Right cardiac atrium (tissue), 5 donors: ENCODE data around the gene COL4A1. TPM values are rescaled to one million over a fixed set of nuclear protein-coding genes. Genes with fewer than 3 reads are reported as not detected.
A peak's percentile ranks its signal among the peaks of the same experiment; 100 is the strongest.

Experiments used
- ATAC-seq, 2 donors: fragments of 200-7000 bp; cut with Tn5 transposase; one replicate each; pipeline versions ENCODE4 v1.8.0 to v1.9.1; 2020; ENCODE audit warnings: moderate library complexity in 2 of 2, mild to moderate bottlenecking in 1 of 2
- DNase-seq, 3 donors: peaks; one replicate each; pipeline ENCODE4 v3.0.0-alpha.2; 2020
- H3K27ac ChIP-seq: one replicate; pipeline ENCODE4 v1.5.1; 2013; ENCODE audit warnings: mild to moderate bottlenecking, low read length, control low read depth, moderate library complexity
- H3K27me3 ChIP-seq: one replicate; pipeline ENCODE4 v1.6.1; 2013; ENCODE audit not compliant: control insufficient read depth, insufficient read depth
- H3K4me1 ChIP-seq: one replicate; pipeline ENCODE4 v1.6.1; 2013; ENCODE audit warnings: low read length; ENCODE audit not compliant: control insufficient read depth, insufficient read depth
- H3K4me3 ChIP-seq: one replicate; pipeline ENCODE4 v1.5.1; 2013; ENCODE audit warnings: low read length, control low read depth
- H3K9me3 ChIP-seq: one replicate; pipeline ENCODE4 v1.6.1; 2013; ENCODE audit warnings: low read length; ENCODE audit not compliant: control insufficient read depth
- WGBS: extraction: QIAGEN DNeasy Blood & Tissue Kit; methylation state at CpG from one replicate; pipeline ENCODE4 v1.1.7; 2013; 5-methylcytosine and 5-hydroxymethylcytosine counted together
- intact Hi-C, 4 donors: fragments of 100-400 bp; cut with DNase I; formaldehyde crosslinking; loops; one replicate each; pipeline versions ENCODE4 v1.11.0 to v1.14.0; 2022 to 2023
- polyA plus RNA-seq: library from polyadenylated mRNA; stranded (reverse); fragments of 200-250 nt; gene quantifications from one replicate; pipeline ENCODE4 v1.2.3, GENCODE V29; 2013
- total RNA-seq, 4 donors: library from RNA; stranded (reverse); fragmentation: NEBNext Ultra II Directional; extraction: Animal tissue kit (Norgen Biotek cat#: 25700); gene quantifications; one replicate each; pipeline ENCODE4 v1.2.1, GENCODE V29; 2021
- donor health status: healthy with polysubstance abuse.
- donor health status: DM: no; HTN: yes; CAD: no.
- donor health status: DM: no; HTN: no; CAD: no.
- donor health status: DM: no; HTN: yes; CAD: no; lungs with severe emphysema.
- donor health status: DM: yes; HTN: yes; CAD: no.

Gene COL4A1
- total and polyA plus RNA-seq, 5 donors = 69.8 to 267 (median 102) TPM

DNA sequence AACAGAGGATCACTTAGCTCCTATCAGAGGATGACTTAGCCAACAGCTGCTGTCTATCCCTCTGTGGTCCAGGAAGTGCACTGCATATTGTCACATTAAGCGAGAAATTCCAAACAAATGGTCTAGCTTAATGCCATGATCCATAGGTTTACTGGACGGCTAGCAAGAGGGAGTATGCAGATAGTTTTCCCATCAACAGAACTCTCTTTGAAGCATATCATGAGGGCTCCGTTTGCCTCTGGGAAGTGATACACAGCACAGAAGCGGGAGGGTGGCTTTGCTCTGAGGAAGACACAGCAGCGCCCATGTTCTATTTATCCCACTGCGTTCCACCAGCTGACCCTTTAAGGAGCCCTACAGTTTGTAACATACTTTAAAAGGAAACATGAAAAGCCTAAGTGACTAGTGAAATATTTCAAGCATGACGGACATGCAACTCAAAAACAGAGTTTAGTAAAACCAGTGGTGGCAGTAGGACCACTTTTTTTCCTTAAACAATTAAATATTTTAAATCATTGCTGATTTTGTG is 52.7 kb downstream of the COL4A1 start:
- H3K27ac ChIP-seq = peak overlapping the region; percentile 73
- intact Hi-C loops = no loop called here
- peak in 1 of 2 donors; percentile 38 for ATAC-seq
- WGBS = 55% methylated on average over 7 of the region's 7 CpGs
- DNase-seq = no peak
- no peaks in the 10 kb centered on the region for H3K9me3 ChIP-seq
- no peak overlapping the region for H3K4me3 ChIP-seq
- H3K27me3 ChIP-seq = no peaks in the 10 kb centered on the region
- H3K4me1 ChIP-seq = peaks cover 11% of the 10 kb centered on the region

DNA sequence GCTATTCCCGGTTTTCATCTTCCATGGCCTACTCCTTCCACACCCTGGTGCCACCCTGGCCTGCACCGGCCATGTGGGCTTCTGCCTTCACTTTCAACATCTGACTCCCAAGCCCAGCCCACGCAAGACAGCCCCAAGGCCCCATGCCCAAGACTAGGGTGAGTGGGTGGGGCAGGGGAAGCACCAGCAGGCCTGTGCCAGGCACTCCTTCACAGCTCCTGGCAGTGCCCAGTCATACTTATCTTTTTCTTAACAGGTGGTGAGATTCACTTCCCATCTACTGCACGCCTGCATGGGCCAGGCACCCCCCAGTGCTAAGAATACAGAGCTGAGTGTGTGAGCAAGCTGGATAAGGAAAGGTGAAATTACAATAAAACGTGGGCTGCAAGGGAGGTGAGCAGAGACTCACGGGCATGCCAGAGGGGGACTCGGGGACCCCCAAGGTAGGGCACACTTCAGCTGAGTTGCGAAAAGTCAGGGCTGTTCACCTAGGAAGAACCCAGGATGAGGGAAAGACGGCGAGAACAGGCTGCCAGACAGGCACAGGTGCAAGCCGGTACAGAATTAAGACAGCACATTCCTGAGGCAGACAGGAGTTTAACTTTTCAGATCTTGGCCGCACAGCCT is 55.7 kb downstream of the COL4A1 start:
- H3K9me3 ChIP-seq = no peaks in the 10 kb centered on the region
- DNase-seq (peak in 2 of 3 donors; percentile 56 to 63), ATAC-seq (peak; percentile 4 to 11)
- no peak overlapping the region for H3K4me3 ChIP-seq
- intact Hi-C loops = no loop called here
- H3K4me1 ChIP-seq = peaks cover 14% of the 10 kb centered on the region
- peak overlapping the region; percentile 21 for H3K27ac ChIP-seq
- no peaks in the 10 kb centered on the region for H3K27me3 ChIP-seq
- 76% methylated on average over 12 of the region's 12 CpGs for WGBS

DNA sequence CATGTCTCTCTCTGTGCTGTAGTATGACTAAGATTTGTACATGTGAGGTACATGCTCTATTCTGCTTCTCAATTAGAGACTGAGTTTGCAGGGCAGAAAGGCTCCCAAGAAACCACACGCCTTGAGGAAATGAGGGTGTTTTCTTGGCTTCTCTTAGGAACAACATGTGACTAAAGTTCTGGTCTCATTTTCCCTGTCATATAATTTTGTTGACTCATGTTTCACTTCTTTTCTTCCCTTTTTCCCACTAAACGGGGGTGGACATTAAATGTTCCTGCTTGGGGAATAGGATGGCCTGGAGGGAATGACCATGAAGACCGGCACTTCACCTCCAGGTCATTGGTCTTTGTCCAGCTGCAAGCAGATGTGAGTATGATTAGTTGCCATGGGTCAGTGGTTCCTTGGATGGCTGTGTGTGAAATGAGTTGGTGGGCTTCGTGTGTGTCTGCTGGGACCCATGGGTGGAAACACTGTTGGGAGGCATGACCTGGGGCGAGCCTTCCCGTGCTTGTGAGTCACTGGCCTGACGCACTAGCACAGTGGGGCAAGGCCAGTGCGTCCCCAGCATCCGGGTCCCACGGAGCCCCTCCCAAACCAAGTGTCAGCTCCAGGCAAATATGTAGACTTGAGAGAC is 56.6 kb downstream of the COL4A1 start:
- intact Hi-C loops = no loop called here
- peaks cover 11% of the 10 kb centered on the region for H3K4me1 ChIP-seq
- DNase-seq (peak; percentile 66 to 76 (median 76)), ATAC-seq (peak; percentile 45 to 70)
- no peaks in the 10 kb centered on the region for H3K9me3 ChIP-seq
- 53% methylated on average over 10 of the region's 10 CpGs for WGBS
- peak overlapping the region; percentile 21 for H3K27ac ChIP-seq
- H3K27me3 ChIP-seq = no peaks in the 10 kb centered on the region
- no peak overlapping the region for H3K4me3 ChIP-seq

DNA sequence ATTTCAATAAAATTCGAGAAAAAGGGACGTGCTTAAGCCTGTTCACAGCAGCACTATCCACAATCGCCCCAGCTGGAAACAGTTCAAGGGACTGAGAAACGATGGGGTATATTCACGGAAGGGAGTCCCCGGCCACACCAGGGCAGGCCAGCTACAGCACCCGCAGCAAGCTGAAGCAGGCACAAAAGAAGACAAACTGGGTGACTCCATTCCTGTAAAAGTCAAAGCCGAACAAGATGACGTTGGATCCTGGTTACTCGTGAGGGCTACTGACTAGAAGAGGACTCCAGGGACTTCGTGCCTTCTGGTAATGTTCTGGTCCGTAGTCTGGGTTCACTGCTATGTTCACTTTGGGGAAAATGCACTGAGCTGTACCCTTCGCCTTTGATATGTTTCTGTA is 57.6 kb downstream of the COL4A1 start:
- peak in 1 of 3 donors; percentile 35 for DNase-seq
- Histone ChIP-seq H3K27me3 (no peaks in the 10 kb centered on the region), H3K4me3 (no peak overlapping the region), H3K4me1 (peaks cover 20% of the 10 kb centered on the region), H3K27ac (peak overlapping the region; percentile 10), H3K9me3 (no peaks in the 10 kb centered on the region)
- intact Hi-C loops = loop anchor here in 1 of 4 donors (10.0 kb wide), 1 partner anchor 55 kb away; the partner anchor contains the start of genes COL4A1 and COL4A2
- 70% methylated on average over 13 of the region's 13 CpGs for WGBS
- no peak for ATAC-seq

DNA sequence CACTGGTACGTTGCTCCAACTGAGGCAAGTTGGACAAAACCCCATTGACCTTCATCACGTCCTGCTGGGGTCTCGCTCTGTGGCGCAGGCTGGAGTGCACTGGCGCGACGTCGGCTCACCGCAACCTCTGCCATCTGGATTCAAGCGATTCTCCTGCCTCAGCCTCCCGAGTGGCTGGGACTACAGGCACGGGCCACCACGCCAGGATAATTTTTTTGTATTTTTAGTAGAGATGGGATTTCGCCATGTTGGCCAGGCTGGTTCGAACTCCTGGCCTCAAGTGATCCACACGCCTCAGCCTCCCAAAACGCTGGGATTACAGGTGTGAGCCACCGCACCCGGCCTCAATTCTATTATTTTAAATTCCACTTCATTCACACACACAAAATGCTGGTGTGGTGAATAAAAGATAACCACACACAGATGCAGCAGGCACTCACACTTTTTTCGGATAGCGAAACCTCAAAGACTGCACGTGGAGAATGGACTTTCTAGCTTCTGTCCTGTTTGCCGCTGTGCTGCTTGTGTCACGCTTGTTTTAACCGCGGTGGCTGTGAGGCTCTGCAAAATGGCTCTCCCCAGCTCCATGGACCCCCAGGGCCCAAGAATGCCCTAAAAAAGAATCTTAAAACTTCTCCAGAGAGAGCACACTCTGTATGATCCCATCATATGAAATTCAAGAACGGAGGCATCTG is 58.4 kb downstream of the COL4A1 start:
- Histone ChIP-seq H3K9me3 (no peaks in the 10 kb centered on the region), H3K27me3 (no peaks in the 10 kb centered on the region), H3K4me3 (no peak overlapping the region), H3K27ac (peak overlapping the region; percentile 6), H3K4me1 (peaks cover 20% of the 10 kb centered on the region)
- no peak for DNase-seq
- WGBS = 87% methylated on average over 27 of the region's 27 CpGs
- ATAC-seq = no peak
- intact Hi-C loops = loop anchor here in 1 of 4 donors (10.0 kb wide), 1 partner anchor 56 kb away; the partner anchor contains the start of genes COL4A1 and COL4A2

DNA sequence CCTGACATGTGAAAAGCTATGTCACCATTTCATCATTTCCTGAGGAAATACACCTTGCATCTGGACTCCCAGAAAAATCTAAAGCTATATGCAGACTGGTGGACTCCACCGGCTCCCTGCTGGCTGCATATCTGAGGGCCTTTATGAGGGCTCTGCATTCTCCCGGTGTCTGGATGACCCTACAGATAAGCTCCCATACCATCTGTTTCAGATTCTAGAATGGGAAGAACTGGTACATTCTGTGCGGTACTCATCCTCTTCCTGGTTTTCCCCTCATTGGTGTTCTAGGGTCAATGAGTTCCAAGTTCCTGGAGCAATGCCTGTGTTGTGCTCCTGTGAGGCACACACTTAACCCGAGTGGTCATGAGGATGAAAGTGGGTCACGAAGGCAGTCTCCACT is 60.4 kb downstream of the COL4A1 start:
- Histone ChIP-seq H3K9me3 (no peaks in the 10 kb centered on the region), H3K4me3 (no peak overlapping the region), H3K27me3 (no peaks in the 10 kb centered on the region), H3K4me1 (peaks cover 24% of the 10 kb centered on the region), H3K27ac (peak overlapping the region; percentile 79)
- ATAC-seq = peak in 1 of 2 donors; percentile 5
- intact Hi-C loops = loop anchor here in 1 of 4 donors (10.0 kb wide), 1 partner anchor 58 kb away; the partner anchor contains the start of genes COL4A1 and COL4A2
- WGBS = 41% methylated on average over 5 of the region's 5 CpGs
- DNase-seq = no peak

DNA sequence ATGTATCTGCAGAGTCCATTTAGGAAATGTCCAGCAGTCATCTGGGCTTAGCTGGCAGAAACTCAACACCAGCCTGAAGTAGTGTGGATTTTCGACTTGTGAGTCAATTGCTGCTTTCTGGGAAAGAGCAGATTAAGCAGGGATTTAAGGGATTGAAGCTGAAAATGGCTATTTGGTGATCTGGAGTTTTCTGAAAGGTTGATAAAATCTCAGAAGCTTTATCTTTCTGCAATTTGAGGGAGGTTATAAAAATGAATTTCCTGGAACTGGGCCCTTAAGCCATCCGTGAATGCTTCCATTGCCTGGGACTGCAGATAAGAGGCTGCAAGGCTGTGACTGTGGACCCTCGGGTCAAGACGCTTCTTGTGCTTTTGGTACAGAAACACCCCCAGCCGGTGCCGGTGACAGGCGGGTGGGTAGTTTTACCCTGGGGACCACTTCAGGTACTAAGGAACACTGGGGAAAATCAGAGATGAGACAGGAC is 61.5 kb downstream of the COL4A1 start:
- Histone ChIP-seq H3K27me3 (no peaks in the 10 kb centered on the region), H3K4me3 (no peak overlapping the region), H3K9me3 (no peaks in the 10 kb centered on the region), H3K4me1 (peaks cover 19% of the 10 kb centered on the region), H3K27ac (peak overlapping the region; percentile 36)
- WGBS = 47% methylated on average over 7 of the region's 7 CpGs
- DNase-seq (peak in 1 of 3 donors; percentile 36), ATAC-seq (no peak)
- intact Hi-C loops = loop anchor here in 1 of 4 donors (10.0 kb wide), 1 partner anchor 59 kb away; the partner anchor contains the start of genes COL4A1 and COL4A2

DNA sequence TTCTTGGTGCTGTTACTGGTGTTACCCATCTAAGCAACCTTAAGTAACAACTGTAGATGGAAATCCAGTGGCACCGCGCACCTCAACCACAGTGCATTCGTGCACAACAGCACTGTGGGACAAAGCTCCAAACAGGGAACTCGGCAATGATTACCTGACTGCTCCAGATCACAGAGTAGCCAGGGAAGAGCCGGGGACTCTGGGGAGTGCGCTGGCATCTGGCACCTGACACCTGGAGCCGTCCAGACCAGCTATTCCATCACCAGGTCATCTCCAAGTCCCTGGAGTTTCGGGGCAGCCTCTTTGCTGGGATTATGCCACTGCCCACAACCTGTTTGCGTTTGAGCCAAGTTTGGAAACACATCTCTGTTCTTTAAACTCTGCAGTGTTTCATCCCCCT is 62.0 kb downstream of the COL4A1 start:
- peak overlapping the region; percentile 39 for H3K27ac ChIP-seq
- WGBS = 78% methylated on average over 9 of the region's 9 CpGs

DNA sequence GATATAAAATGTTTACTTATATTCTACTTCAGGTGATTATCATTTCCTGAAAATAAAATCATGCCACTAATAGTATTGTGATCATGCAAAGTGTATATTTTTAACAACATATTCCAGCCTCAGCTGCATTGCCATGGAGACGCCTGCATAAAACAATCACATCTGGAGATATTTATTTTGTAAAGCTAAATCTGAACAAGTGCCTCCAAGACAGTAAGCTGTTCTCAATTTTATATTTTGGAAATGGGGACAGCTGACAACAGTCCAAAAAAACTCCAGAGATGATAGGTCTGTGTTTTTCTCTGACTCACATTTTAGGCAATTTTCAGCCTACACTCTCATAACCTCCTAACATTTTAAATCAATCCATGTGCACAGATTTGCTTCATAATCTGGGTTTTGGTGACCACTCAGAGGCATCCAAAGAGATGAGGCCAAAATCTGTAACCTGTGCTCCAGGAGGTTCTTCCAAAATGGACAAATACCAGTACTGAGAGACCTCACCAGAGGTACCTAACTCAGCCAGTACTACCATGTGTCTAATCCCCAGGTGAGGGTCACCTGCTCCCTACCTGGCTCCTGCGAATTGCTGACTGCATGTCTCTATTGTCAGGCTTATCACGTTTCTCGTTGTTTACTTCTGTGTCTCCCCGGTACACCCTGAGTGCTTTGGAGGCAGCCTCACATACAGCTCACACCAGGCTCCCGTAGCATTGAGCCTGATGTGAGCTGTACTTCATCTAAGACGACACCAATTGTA is 62.7 kb downstream of the COL4A1 start:
- no peaks in the 10 kb centered on the region for H3K27me3 ChIP-seq
- no peak overlapping the region for H3K4me3 ChIP-seq
- peak in 1 of 3 donors; percentile 43 for DNase-seq
- intact Hi-C loops = loop anchor here in 1 of 4 donors (10.0 kb wide), 1 partner anchor 61 kb away; the partner anchor contains the start of genes COL4A1 and COL4A2
- H3K9me3 ChIP-seq = no peaks in the 10 kb centered on the region
- no peak for ATAC-seq
- H3K4me1 ChIP-seq = peaks cover 20% of the 10 kb centered on the region
- peak overlapping the region; percentile 54 for H3K27ac ChIP-seq
- WGBS = 48% methylated on average over 7 of the region's 7 CpGs

More for the DNA sequence above, 62.0 kb downstream of the COL4A1 start:
- Histone ChIP-seq H3K9me3 (no peaks in the 10 kb centered on the region), H3K4me1 (peaks cover 17% of the 10 kb centered on the region), H3K4me3 (no peak overlapping the region), H3K27me3 (no peaks in the 10 kb centered on the region)
- peak in 1 of 3 donors; percentile 28 for DNase-seq
- ATAC-seq = no peak
- intact Hi-C loops = loop anchor here in 1 of 4 donors (10.0 kb wide), 1 partner anchor 60 kb away; the partner anchor contains the start of genes COL4A1 and COL4A2

DNA sequence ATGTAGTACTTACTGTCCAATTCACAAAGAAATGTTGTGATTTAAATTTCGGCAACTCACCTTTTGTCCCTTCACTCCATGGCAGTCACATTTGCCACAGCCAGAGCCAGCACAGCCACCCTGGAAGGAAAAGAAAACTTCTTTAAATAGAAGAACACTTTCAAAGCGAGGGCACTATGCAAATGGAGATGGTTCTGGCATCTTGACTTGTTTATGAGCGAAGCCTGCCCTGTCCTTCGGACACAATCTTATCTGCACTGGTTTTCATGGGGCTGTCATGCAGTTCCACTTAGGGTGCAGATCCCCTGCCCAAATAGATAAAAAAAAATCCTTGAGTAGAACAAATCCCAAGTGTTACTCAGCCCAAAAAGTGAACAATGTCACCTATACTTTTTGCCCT is 64.3 kb downstream of the COL4A1 start:
- 58% methylated on average over 4 of the region's 4 CpGs for WGBS
- Histone ChIP-seq H3K27ac (peak overlapping the region; percentile 80), H3K9me3 (no peaks in the 10 kb centered on the region), H3K27me3 (no peaks in the 10 kb centered on the region), H3K4me1 (peaks cover 26% of the 10 kb centered on the region), H3K4me3 (no peak overlapping the region)
- peak in 1 of 3 donors; percentile 36 for DNase-seq
- intact Hi-C loops = loop anchor here in 1 of 4 donors (10.0 kb wide), 1 partner anchor 62 kb away; the partner anchor contains the start of genes COL4A1 and COL4A2
- ATAC-seq = peak; percentile 39 to 68
